GM19438 (cell line): ENCODE results near the gene AP1S1.

Experiments
- ATAC-seq: cut with Tn5 transposase; IDR thresholded peaks from one replicate; pipeline ENCODE4 v1.9.1; 2021; ENCODE audit warnings: low read depth; ENCODE audit not compliant: unreplicated experiment

AP1S1 gene

DNA sequence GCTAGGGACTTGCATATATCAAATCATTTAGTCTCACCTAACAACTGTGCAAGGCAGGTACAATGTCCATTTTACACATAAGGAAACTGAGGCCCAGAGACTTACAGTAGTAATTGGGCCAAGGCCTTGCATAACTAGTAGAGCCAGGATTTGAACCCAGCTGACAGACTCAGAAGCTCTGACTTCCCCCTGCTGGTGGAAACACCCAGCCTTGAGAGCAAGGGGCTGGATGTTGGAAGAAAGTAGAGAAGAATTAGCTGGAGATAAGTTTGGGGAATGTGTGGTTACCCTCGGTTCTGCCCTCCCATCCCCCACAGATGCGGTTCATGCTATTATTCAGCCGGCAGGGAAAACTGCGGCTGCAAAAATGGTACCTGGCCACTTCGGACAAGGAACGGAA, 2.0 kb downstream of the AP1S1 start:
- ATAC-seq: no peak

DNA sequence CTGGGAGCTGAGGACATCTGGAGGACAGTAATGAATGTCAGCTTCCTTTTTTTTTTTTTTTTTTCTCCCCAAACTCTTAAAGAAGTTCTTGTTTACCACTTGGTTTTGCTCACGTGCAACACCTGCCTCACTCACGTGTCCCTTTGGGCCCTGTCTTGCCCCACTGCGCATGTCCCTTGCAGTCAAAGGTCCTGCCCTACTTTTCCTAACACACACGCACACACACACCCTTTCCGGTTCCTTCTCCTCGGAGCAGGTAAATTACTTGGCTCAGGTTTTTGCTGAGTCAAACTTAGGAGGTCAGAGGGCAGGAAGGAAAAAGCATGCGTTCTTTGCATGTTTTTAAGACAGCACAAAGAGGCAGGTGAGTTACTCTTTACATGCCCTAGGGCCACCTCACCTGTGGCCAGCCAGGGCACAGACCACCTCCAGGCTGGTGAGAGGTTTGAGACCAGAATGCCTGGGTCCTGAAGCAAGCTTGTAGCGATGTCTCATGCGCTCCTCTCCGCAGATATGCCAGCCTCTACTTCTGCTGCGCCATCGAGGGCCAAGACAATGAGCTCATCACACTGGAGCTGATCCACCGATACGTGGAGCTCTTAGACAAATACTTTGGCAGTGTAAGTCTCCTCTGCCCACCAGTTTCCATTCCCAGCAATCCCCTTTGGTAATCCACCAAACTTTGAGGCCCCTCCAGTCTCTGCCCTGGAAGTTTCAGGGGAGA, 2.8 kb downstream of the AP1S1 start:
- ATAC-seq: no peak

DNA sequence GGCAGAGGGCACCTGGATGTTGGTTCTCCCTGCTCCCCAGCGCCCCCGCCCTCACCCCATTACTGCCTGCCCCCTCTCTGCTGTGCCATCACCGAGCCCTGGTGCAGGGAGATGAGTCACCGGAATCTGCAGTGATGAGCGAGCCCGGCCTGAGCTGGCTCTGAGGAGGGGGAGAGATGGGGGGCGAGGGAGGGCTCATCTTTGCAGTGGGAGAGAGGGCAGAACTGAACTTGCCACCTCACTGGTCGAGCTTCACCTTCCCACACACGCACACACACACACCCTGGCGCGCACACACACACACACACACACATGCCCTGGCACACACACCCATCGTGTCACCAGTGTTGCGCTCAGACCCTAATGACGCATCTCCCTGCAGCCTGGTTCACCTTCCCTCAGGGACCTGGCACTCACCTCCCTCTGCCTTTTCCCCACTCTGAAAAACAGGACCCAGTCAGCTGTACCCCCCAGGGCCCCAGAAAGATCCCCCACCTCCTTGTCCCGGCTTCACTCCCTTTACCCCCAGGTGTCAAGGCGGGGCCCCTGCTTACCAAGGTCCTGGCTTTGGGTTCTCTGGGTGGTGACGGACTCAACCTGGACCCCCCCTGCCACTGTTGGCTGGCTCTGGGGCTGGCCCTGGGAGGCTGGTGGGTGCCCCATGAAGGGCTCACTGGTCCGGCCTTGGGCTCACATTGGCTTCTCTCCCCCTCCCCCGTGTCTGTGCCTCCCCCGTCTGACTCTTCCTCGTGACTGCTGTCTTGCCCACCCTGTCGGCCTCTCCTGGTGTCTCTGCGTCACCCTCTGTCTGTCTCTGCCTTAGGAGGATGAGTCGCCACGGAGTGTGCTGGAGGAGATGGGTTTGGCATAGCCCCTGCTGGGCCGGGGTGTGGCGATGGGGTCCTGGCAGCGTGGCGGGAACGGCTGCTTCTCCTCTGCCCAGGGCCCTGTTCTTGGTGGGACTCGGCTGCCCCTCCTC, 5.7 kb downstream of the AP1S1 start:
- no peak for ATAC-seq

DNA sequence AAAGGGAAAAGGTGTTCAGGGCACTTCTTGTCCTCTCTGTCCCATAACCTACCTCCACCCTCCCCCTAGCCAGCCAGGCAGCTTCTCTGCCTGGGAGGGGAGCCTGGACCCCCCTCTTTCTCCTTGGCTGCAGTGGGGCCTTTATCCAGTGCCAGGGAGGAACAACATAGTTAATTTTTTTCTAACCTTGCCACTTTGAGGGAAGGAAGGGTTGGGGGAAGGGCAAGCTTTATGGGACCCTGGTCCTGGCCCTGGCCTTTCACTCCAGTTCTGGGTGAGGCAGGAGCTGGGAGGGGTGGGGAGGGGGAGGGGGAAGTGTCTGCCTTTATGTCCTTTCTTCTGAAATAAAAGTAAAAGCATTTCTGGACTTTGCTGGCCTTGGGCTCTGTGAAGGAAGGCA, 6.6 kb downstream of the AP1S1 start:
- ATAC-seq: no peak

- no peak for ATAC-seq
These were observed 7.6 kb downstream of the AP1S1 start for GRCh38 chr7:101161692-101162471.

- ATAC-seq: no peak
These were observed 8.4 kb downstream of the AP1S1 start for GRCh38 chr7:101162551-101163278.

DNA sequence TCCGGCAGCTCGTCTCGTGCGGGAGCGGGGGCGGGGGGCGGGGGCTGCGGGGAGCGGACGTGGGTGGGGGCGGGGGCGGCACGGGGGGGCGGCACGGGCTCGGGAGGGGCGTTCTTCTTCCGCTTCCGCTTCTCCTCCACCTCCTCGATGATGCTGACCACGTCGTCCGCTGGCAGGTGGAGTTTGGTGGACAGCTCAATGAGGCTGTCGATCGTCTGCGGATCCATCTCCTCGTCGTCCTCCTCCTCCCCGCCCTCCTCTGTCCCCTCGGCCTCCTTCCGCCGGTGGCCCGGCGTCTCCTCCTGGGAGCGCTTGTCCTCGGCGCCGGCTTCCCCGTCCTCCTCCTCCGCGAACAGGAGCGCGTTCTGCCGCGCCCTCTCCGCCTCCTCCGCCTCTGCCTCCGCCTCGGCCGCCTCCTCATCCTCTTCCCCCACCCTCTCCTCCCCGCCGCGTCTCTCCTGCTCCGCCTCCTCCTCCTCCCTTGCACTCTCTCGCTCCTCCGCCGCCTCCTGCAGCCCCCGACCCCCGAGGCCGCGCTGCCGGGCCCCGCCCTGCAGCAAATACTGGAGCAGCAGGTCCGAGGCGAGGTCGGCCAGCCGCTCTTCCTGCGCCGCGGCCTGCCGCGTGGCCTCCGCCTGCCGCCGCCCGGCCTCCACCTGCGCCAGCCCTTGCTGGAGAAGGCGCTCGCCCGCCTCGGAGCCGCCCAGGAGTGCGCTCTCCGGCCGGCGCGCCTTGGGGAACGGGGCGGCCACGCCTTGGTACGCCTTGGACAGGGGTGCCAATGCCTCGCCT, 9.2 kb downstream of the AP1S1 start:
- no peak for ATAC-seq

GRCh38 chr7:101164071-101164840, 10.0 kb downstream of the AP1S1 start:
- no peak for ATAC-seq

- peak; percentile 57 for ATAC-seq
These were observed 11.0 kb downstream of the AP1S1 start, which contains the start of gene VGF for GRCh38 chr7:101165075-101165957. Gene VGF (minus strand): TSS chr7:101165569. CDS start chr7:101164843, 726 bp downstream.

DNA sequence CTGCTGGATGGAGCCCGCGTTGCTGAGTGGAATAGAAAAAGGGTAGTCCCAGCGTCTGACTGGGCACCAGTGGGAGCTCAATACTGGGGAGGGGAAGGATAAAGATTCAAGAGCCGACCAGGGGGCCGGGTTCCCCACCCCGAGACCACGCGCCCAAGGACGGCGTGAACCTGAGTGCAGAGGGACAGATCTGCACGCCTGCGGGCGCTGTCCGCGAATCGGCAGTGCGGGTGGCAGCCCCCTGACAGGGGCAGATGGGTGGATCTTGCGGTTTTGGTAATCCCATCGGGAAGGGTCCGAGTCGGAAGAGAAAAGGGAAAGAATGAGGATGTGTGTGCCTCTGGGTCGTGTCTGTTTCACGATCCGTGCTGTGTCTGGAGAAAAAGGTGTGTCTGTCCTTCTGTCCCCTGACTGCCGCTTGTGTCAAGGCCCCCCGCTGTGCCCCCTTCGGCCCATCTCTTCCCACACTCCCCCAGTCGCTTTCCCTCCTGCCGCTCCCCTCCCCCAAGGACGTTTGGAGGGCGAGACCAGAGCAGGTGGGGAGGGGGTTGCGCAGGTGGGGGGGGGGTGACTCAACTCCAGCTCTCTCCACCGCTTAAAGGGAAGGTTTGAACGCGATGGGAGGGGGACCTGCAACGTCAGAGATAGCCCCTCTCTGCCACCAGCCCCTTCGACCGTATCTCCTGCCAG, 11.8 kb downstream of the AP1S1 start:
- ATAC-seq: no peak

DNA sequence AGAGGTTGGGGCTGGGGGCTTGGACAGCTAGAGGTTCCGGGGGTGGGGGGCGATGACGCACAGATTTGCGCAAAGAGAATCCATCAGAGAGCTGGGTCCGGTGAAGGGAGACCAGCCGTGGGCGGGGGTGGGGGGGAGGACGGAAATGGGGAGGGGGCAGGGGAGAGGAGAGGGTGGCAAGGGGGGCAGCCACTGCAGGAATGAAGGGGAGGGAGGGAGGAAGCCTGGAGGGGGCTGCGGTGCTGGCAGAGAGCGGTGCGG, 12.3 kb downstream of the AP1S1 start:
- no peak for ATAC-seq

- no peak for ATAC-seq
These were observed 12.8 kb downstream of the AP1S1 start for GRCh38 chr7:101166909-101167644.

GRCh38 chr7:101167645-101168411, 13.6 kb downstream of the AP1S1 start:
- ATAC-seq: no peak

DNA sequence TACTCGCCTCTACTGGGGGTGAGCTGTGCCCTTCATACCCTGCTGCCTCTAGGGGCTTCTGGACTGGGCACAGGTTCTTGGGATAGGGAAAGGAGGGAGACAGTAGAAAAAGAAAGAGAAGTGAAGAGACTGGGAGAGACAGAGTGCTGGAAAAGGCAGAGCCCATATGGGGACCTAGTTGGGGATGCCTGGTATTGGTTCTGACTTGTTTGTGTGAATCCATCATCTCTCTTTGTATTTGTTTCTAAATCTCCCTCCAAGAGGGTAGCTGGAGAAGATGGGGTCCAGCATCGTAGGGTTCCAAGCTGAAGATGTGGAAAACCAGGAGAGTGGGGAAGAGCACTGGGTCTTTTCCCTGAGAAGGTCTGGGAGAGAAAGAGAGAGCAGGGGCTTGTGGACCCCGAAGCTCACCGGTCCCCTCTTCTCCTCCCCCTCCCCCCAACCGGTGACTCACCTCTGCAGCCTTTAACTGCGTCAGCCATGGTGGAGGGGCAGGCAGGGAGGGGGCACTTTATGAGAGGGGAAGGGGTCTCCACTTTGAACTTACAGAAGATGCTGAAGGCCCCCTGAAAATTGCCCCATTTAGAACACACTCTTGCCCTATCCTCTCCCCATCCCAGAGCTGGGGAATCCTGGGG, 14.3 kb downstream of the AP1S1 start:
- no peak for ATAC-seq

DNA sequence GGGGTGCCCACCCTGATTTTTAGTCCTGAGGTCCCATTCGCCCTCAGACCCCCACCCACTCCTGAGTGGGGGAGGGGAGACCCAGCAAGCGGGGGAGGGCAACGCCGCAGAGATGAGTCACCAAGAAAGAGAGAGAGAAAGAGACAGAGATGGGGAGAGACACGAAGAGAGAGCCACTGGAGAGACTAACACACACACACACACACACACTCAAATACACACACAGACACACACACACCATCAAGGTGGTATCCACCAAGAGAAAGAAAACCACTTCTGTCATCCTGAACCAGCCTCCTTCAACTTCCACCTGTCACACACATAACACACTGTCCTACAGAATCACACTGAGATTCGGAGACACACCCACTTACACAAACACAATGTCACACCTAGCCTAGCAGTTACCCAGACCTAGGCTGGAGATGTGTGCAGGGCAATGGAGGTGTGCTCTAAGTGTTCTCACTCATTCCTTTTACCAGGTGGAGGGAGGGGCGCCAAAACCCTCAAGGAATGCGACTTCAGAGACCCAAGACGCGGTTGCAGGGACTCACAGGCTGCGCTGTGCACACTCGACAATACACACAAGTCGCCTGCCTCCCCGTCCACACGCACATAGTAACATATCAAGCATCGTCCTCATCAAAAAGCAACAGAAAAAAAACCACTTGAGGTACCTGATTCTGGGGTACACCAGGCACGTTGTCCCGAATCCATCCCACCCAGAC, 15.0 kb downstream of the AP1S1 start:
- no peak for ATAC-seq
